GM23338 (cell line): ENCODE measurements around the gene MACO1. TPM values are rescaled to one million over a fixed set of nuclear protein-coding genes. Genes with fewer than 3 reads are reported as not detected.

Experiments used
- ATAC-seq: fragments of 200-7000 bp; cut with Tn5 transposase; 3 replicates; pipeline ENCODE4 v1.9.1; 2020
- DNase-seq: peaks from one replicate; pipeline ENCODE4 v3.0.0-alpha.2; 2015; ENCODE audit warnings: low spot score
- H2AFZ ChIP-seq: fragments of 200-600 bp; sonication (generic); 2 replicates; pipeline ENCODE4 v1.8.0; 2016; ENCODE audit warnings: antibody characterized with exemption, mild to moderate bottlenecking, moderate library complexity
- H3F3A ChIP-seq: fragments of 200-600 bp; sonication (generic); replicated peaks from 2 replicates; pipeline ENCODE4 v1.8.0; 2017; ENCODE audit warnings: antibody characterized with exemption, mixed run types, low read depth
- H3K27ac ChIP-seq: fragments of 200-600 bp; sonication (generic); 2 replicates; pipeline ENCODE4 v1.6.1; 2016; ENCODE audit warnings: low read depth
- H3K27me3 ChIP-seq: fragments of 200-600 bp; sonication (generic); 2 replicates; pipeline ENCODE4 v1.8.0; 2016; ENCODE audit warnings: mild to moderate bottlenecking, mixed run types, moderate library complexity; ENCODE audit not compliant: insufficient read depth
- H3K36me3 ChIP-seq: fragments of 200-600 bp; sonication (generic); 2 replicates; pipeline ENCODE4 v1.8.0; 2016; ENCODE audit warnings: mild to moderate bottlenecking; ENCODE audit not compliant: insufficient read depth
- H3K4me1 ChIP-seq: fragments of 200-600 bp; sonication (generic); 2 replicates; pipeline ENCODE4 v1.8.0; 2016; ENCODE audit warnings: mild to moderate bottlenecking, moderate library complexity; ENCODE audit not compliant: insufficient read depth
- H3K4me2 ChIP-seq: fragments of 200-600 bp; sonication (generic); 2 replicates; pipeline ENCODE4 v1.7.1; 2017; ENCODE audit warnings: mixed run types
- H3K4me3 ChIP-seq: fragments of 200-600 bp; sonication (generic); 2 replicates; pipeline ENCODE4 v1.6.1; 2016; ENCODE audit warnings: mixed run types
- H3K79me2 ChIP-seq: fragments of 200-600 bp; sonication (generic); replicated peaks from 2 replicates; pipeline ENCODE4 v1.8.0; 2017; ENCODE audit warnings: mild to moderate bottlenecking; ENCODE audit not compliant: insufficient read depth
- H3K9me2 ChIP-seq: fragments of 200-600 bp; sonication (generic); 2 replicates; pipeline ENCODE4 v1.8.0; 2017; ENCODE audit not compliant: insufficient read depth
- H4K20me1 ChIP-seq: fragments of 200-600 bp; sonication (generic); replicated peaks from 2 replicates; pipeline ENCODE4 v1.8.0; 2017; ENCODE audit warnings: mild to moderate bottlenecking; ENCODE audit not compliant: insufficient read depth
- H3K27ac Mint-ChIP-seq: 2 replicates; pipeline ENCODE4 v1.8.0; 2020; ENCODE audit warnings: inconsistent platforms, mild to moderate bottlenecking, moderate library complexity, mixed read lengths
- H3K27me3 Mint-ChIP-seq: 3 replicates; pipeline ENCODE4 v1.8.0; 2022; ENCODE audit warnings: low read depth, mild to moderate bottlenecking, moderate library complexity, mixed read lengths, inconsistent platforms; ENCODE audit not compliant: insufficient read depth, poor library complexity
- H3K36me3 Mint-ChIP-seq: 3 replicates; pipeline ENCODE4 v1.8.0; 2021; ENCODE audit warnings: low read depth, mild to moderate bottlenecking, inconsistent platforms, moderate library complexity, mixed read lengths
- H3K4me1 Mint-ChIP-seq: 3 replicates; pipeline ENCODE4 v1.8.0; 2020; ENCODE audit warnings: mild to moderate bottlenecking, inconsistent platforms, mixed read lengths
- H3K4me3 Mint-ChIP-seq: 3 replicates; pipeline ENCODE4 v1.8.0; 2021; ENCODE audit warnings: moderate library complexity, mild to moderate bottlenecking, inconsistent platforms, mixed read lengths
- H3K9me3 Mint-ChIP-seq: 3 replicates; pipeline ENCODE4 v1.8.0; 2020; ENCODE audit warnings: moderate library complexity, mild to moderate bottlenecking, inconsistent platforms, mixed read lengths
- CREB1 ChIP-seq: fragments of 250-450 bp; sonication (Bioruptor Pico); IDR thresholded peaks from 2 replicates; pipeline ENCODE4 v1.5.0; 2020; ENCODE audit warnings: low read depth, mild to moderate bottlenecking, moderate library complexity
- ETS1 ChIP-seq: IDR thresholded peaks from 2 replicates; pipeline ENCODE4 v1.6.1; 2016; ENCODE audit warnings: antibody characterized with exemption
- EZH2 ChIP-seq: fragments of 200-600 bp; sonication (generic); IDR thresholded peaks from one replicate; pipeline ENCODE4 v1.8.0; 2017; ENCODE audit warnings: antibody characterized with exemption, mild to moderate bottlenecking, low read depth; ENCODE audit not compliant: unreplicated experiment
- EZH2phosphoT487 ChIP-seq: fragments of 200-600 bp; sonication (generic); IDR thresholded peaks from one replicate; pipeline ENCODE4 v1.8.1; 2018; ENCODE audit warnings: antibody characterized with exemption; ENCODE audit not compliant: unreplicated experiment
- JUNB ChIP-seq: IDR thresholded peaks from one replicate; pipeline ENCODE4 v1.6.1; 2016; ENCODE audit warnings: antibody characterized with exemption; ENCODE audit not compliant: unreplicated experiment
- NANOG ChIP-seq: IDR thresholded peaks from 2 replicates; pipeline ENCODE4 v1.6.1; 2016; ENCODE audit warnings: antibody characterized with exemption, borderline replicate concordance
- POLR2AphosphoS5 ChIP-seq: IDR thresholded peaks from 2 replicates; pipeline ENCODE4 v1.6.1; 2016; ENCODE audit warnings: antibody characterized with exemption, low read depth
- STAT1 ChIP-seq: IDR thresholded peaks from one replicate; pipeline ENCODE4 v1.6.1; 2016; ENCODE audit warnings: antibody characterized with exemption; ENCODE audit not compliant: unreplicated experiment
- ZNF114 ChIP-seq: fragments of 250-450 bp; sonication (Bioruptor Pico); IDR thresholded peaks from 2 replicates; pipeline ENCODE4 v1.5.0; 2020; ENCODE audit warnings: mild to moderate bottlenecking, moderate library complexity
- ZNF331 ChIP-seq: fragments of 250-450 bp; sonication (Bioruptor Pico); IDR thresholded peaks from 2 replicates; pipeline ENCODE4 v1.5.0; 2020; ENCODE audit warnings: low read depth, mild to moderate bottlenecking, moderate library complexity
- ZNF462 ChIP-seq: fragments of 250-450 bp; sonication (Bioruptor Pico); IDR thresholded peaks from 2 replicates; pipeline ENCODE4 v1.5.0; 2020; ENCODE audit warnings: mild to moderate bottlenecking, moderate library complexity
- polyA plus RNA-seq: library from polyadenylated mRNA; unstranded; fragments of >200 nt; fragmentation: Nextera tagmentation; extraction: Ambion mirVana; gene quantifications from 2 replicates; pipeline ENCODE4 v1.2.1, GENCODE V29; 2016
- total RNA-seq: library from RNA; depleted of rRNA; stranded (reverse); fragments of >200 nt; shearing (Covaris generic); gene quantifications from 2 replicates; pipeline ENCODE4 v1.2.3, GENCODE V29; 2014
- TF ChIP-seq, protein P1 (sequence below): IDR thresholded peaks from one replicate; pipeline ENCODE4 v1.6.1; 2018; ENCODE audit warnings: antibody characterized with exemption; ENCODE audit not compliant: unreplicated experiment

The MACO1 gene
- total and polyA plus RNA-seq, 2 experiments from 2014 or later = 9.8 to 10.6 TPM

DNA sequence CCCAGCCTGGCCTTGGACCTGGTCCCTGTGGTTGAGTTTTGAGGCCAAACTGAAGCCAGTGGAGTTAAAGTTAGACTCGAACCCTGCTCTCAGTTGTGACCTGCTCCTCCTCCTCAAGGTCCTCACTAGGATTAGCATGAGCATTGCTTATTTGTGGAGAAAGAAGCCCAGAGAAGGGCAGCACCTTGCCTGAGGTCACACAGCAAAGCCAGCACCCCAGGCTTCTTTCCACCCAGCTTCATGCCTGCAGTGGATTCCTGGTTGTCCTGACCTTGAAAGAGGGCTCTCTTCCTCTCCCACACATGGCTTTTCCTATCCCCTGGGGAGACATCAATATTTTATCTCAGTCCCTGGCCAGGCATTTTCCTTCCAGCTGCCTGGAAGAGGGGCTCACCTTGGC lies 115.5 kb downstream of the MACO1 start:
- no peaks in the 10 kb centered on the region; the same call in 2 of the 3 replicates for H3K9me3 Mint-ChIP-seq

More for the DNA sequence above, 115.5 kb downstream of the MACO1 start:
- Histone ChIP-seq H4K20me1 (peaks cover 12% of the 10 kb centered on the region; the same call in 1 of the 2 replicates), H2AFZ (no peak overlapping the region), H3F3A (0 out of 2 replicates have a peak, but pooled peaks cover 5% of the 10 kb centered on the region), H3K27me3 (0 out of 2 replicates have a peak, but pooled peaks cover 7% of the 10 kb centered on the region), H3K9me2 (no peaks in the 10 kb centered on the region), H3K79me2 (0 out of 2 replicates have a peak, but pooled peaks cover 4% of the 10 kb centered on the region), H3K36me3 (no peaks in the 10 kb centered on the region), H3K27ac (no peak overlapping the region), H3K4me3 (no peak overlapping the region), H3K4me1 (peaks cover 9% of the 10 kb centered on the region; the same call in 1 of the 2 replicates), H3K4me2 (no peak overlapping the region)
- no peak for TF ChIP-seq ZNF462 (CRISPR knock-in tag)
- no peak for TF ChIP-seq NANOG
- no peak for TF ChIP-seq CREB1
- TF ChIP-seq ETS1 = no peak
- TF ChIP-seq ZNF114 (CRISPR knock-in tag) = no peak
- no peak for TF ChIP-seq EZH2phosphoT487
- TF ChIP-seq, protein P1, sequence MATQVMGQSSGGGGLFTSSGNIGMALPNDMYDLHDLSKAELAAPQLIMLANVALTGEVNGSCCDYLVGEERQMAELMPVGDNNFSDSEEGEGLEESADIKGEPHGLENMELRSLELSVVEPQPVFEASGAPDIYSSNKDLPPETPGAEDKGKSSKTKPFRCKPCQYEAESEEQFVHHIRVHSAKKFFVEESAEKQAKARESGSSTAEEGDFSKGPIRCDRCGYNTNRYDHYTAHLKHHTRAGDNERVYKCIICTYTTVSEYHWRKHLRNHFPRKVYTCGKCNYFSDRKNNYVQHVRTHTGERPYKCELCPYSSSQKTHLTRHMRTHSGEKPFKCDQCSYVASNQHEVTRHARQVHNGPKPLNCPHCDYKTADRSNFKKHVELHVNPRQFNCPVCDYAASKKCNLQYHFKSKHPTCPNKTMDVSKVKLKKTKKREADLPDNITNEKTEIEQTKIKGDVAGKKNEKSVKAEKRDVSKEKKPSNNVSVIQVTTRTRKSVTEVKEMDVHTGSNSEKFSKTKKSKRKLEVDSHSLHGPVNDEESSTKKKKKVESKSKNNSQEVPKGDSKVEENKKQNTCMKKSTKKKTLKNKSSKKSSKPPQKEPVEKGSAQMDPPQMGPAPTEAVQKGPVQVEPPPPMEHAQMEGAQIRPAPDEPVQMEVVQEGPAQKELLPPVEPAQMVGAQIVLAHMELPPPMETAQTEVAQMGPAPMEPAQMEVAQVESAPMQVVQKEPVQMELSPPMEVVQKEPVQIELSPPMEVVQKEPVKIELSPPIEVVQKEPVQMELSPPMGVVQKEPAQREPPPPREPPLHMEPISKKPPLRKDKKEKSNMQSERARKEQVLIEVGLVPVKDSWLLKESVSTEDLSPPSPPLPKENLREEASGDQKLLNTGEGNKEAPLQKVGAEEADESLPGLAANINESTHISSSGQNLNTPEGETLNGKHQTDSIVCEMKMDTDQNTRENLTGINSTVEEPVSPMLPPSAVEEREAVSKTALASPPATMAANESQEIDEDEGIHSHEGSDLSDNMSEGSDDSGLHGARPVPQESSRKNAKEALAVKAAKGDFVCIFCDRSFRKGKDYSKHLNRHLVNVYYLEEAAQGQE = no peak
- TF ChIP-seq ZNF331 (CRISPR knock-in tag) = no peak
- TF ChIP-seq EZH2 = no peak
- TF ChIP-seq POLR2AphosphoS5 = no peak
- TF ChIP-seq JUNB = no peak
- TF ChIP-seq STAT1 = no peak
- DNase-seq = no peak
- no peak overlapping the region for H3K4me3 Mint-ChIP-seq
- no peak for ATAC-seq
- H3K4me1 Mint-ChIP-seq = peaks cover 10% of the 10 kb centered on the region
- H3K36me3 Mint-ChIP-seq = no peaks in the 10 kb centered on the region
- no peak overlapping the region for H3K27ac Mint-ChIP-seq
- peaks cover 8% of the 10 kb centered on the region for H3K27me3 Mint-ChIP-seq
